ENCODE measurements around the gene BTRC. TPM values are rescaled to one million over a fixed set of nuclear protein-coding genes. Genes with fewer than 3 reads are reported as not detected.
A peak's percentile ranks its signal among the peaks of the same experiment; 100 is the strongest.

Gene BTRC
- polyA plus RNA-seq, 3 donors = 2.8 to 4.3 (median 3.1) TPM

DNA sequence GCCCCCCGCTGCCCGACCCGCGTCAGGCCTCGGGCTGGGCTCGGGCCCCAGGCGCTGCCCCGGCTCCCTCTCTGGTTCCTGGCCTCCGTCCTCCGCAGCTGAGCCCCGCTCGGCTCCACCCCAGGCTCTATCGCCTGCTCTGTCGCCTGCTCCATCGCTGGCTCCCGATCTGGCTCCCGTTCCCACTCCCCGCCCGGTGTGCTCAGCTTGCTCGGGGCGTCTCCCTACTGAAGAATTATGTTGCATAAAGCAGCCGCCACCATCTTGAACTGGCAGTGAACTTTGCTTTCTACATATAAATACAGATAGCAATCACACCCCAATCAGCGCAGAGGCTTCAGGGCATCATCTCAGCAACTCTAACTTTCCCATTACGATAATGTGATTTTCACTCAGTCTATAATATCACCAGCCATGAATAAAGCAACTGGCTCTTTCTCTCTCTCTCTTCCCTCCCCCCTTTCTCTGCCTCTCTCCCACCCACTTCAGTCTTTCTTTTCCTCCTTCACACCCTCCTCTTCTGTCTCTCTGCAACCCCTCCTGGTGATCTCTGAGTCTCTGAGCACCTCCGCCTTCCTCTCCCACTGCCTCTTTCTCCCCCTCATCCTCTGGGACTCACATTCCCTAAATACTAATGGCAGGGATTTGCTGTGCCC lies 43.3 kb upstream of the BTRC start:
- Mint-ChIP-seq H3K9me3 (peaks cover 0 to 6% (median 2%) of the 10 kb centered on the region in 7 donors), H3K36me3 (no peaks in the 10 kb centered on the region), H3K27ac (peak overlapping the region in 1 of 7 donors; percentile 61), H3K4me1 (no peaks in the 10 kb centered on the region), H3K27me3 (ENCODE audit: low read depth in 3 of 3) (peaks cover 65 to 73% (median 68%) of the 10 kb centered on the region in 3 donors), H3K4me3 (peak overlapping the region in 1 of 2 donors; percentile 71)
- no peak overlapping the region for H3K4me3 ChIP-seq (replicated peaks in 1 of 3; ENCODE audit: low read depth in 2 of 3, low read length in 3 of 3)
- peak overlapping the region; percentile 46 for H2AFZ ChIP-seq (ENCODE audit: insufficient read depth, low read depth, low read length, poor library complexity, severe bottlenecking)
- intact Hi-C loops (cut with micrococcal nuclease) = no loop called here
- no peaks in the 10 kb centered on the region for H3K36me3 ChIP-seq (replicated peaks in 1 of 2; ENCODE audit: control insufficient read depth in 1 of 2, insufficient read depth in 2 of 2, low read length in 2 of 2)
- 16% methylated on average over 25 of the region's 25 CpGs for WGBS (ENCODE audit: insufficient coverage)
- no peaks in the 10 kb centered on the region for H4K20me1 ChIP-seq (ENCODE audit: insufficient read depth, low read length)
- DNase-seq = no peak
- H3K9ac ChIP-seq (ENCODE audit: insufficient read depth, low read length, poor library complexity, severe bottlenecking) = no peak overlapping the region
- TF ChIP-seq, protein P1, sequence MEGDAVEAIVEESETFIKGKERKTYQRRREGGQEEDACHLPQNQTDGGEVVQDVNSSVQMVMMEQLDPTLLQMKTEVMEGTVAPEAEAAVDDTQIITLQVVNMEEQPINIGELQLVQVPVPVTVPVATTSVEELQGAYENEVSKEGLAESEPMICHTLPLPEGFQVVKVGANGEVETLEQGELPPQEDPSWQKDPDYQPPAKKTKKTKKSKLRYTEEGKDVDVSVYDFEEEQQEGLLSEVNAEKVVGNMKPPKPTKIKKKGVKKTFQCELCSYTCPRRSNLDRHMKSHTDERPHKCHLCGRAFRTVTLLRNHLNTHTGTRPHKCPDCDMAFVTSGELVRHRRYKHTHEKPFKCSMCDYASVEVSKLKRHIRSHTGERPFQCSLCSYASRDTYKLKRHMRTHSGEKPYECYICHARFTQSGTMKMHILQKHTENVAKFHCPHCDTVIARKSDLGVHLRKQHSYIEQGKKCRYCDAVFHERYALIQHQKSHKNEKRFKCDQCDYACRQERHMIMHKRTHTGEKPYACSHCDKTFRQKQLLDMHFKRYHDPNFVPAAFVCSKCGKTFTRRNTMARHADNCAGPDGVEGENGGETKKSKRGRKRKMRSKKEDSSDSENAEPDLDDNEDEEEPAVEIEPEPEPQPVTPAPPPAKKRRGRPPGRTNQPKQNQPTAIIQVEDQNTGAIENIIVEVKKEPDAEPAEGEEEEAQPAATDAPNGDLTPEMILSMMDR (IDR thresholded peaks at IDR 0.05) = no peak
- H3K4me2 ChIP-seq (replicated peaks; ENCODE audit: extremely low read depth, low read length, poor library complexity, severe bottlenecking) = no peak overlapping the region
- H3K27me3 ChIP-seq (ENCODE audit: control insufficient read depth in 2 of 2, insufficient read depth in 2 of 2, low read length in 2 of 2) = peaks cover 24 to 54% of the 10 kb centered on the region in 2 donors
- no peaks in the 10 kb centered on the region for H3K4me1 ChIP-seq (ENCODE audit: control insufficient read depth in 1 of 2, insufficient read depth in 2 of 2, low read length in 2 of 2)
- H3K79me2 ChIP-seq (ENCODE audit: insufficient read depth, low read length) = no peaks in the 10 kb centered on the region
- H3K27ac ChIP-seq (ENCODE audit: low read depth in 1 of 2, low read length in 2 of 2) = no peak overlapping the region
- peaks cover 0 to 8% of the 10 kb centered on the region in 2 donors for H3K9me3 ChIP-seq (replicated peaks in 1 of 2; ENCODE audit: control insufficient read depth in 1 of 2, insufficient read depth in 1 of 2, low read length in 2 of 2)

DNA sequence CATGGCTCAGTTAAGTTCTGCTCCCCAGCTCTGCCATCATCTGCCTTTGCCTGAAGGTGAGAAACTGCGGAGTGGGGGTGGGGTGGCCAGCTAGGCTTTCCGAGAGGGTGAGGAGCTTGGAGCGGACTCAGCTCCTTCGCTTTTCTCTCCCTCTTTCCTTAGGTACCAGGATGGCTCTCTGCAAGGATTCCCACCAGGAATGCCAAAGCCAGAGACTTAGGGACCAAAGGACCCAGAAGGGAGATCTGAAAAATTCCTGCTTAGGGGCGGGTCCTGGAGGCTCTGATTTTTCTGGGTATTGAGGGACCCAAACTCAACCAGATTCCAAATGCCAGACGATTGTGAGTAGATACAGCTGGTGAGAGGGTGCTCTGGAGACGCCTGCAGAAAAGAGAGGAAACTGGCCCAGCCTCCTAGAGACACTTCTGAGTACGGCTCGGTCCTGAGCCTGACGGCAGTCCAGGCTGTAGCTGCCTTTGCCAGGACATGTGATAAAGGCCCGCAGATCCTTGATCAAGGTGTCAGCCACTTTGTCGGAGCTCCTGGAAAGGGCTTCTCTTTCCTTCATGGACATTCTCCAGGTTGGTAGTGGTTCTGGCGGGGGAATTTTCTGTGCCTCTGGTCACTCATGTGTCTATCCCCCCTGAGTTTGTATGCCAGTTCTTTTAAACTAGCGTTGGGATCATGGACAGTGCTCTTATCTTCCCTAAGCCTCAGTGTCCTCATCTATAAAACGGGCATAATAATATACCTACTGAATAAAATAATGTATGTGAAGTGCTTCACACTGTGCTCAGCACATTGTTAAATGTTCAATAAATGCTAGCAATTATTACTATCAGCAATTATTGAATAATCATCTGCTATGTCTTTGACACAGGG lies 42.5 kb upstream of the BTRC start:
- H3K36me3 Mint-ChIP-seq = no peaks in the 10 kb centered on the region
- DNase-seq = no peak
- H3K9me3 Mint-ChIP-seq = peaks cover 0 to 6% (median 2%) of the 10 kb centered on the region in 7 donors
- intact Hi-C loops (cut with micrococcal nuclease) = no loop called here
- Histone ChIP-seq H3K9me3 (replicated peaks in 1 of 2; ENCODE audit: control insufficient read depth in 1 of 2, insufficient read depth in 1 of 2, low read length in 2 of 2) (peaks cover 0 to 8% of the 10 kb centered on the region in 2 donors), H3K27ac (ENCODE audit: low read depth in 1 of 2, low read length in 2 of 2) (no peak overlapping the region), H3K36me3 (replicated peaks in 1 of 2; ENCODE audit: control insufficient read depth in 1 of 2, insufficient read depth in 2 of 2, low read length in 2 of 2) (no peaks in the 10 kb centered on the region), H3K79me2 (ENCODE audit: insufficient read depth, low read length) (no peaks in the 10 kb centered on the region), H3K4me3 (replicated peaks in 1 of 3; ENCODE audit: low read depth in 2 of 3, low read length in 3 of 3) (no peak overlapping the region), H3K27me3 (ENCODE audit: control insufficient read depth in 2 of 2, insufficient read depth in 2 of 2, low read length in 2 of 2) (peaks cover 24 to 54% of the 10 kb centered on the region in 2 donors), H2AFZ (ENCODE audit: insufficient read depth, low read depth, low read length, poor library complexity, severe bottlenecking) (no peak overlapping the region), H4K20me1 (ENCODE audit: insufficient read depth, low read length) (no peaks in the 10 kb centered on the region), H3K4me1 (ENCODE audit: control insufficient read depth in 1 of 2, insufficient read depth in 2 of 2, low read length in 2 of 2) (no peaks in the 10 kb centered on the region), H3K9ac (ENCODE audit: insufficient read depth, low read length, poor library complexity, severe bottlenecking) (no peak overlapping the region), H3K4me2 (replicated peaks; ENCODE audit: extremely low read depth, low read length, poor library complexity, severe bottlenecking) (no peak overlapping the region)
- no peaks in the 10 kb centered on the region for H3K4me1 Mint-ChIP-seq
- TF ChIP-seq, protein P1 (IDR thresholded peaks at IDR 0.05) = no peak
- H3K4me3 Mint-ChIP-seq = peak overlapping the region in 1 of 2 donors; percentile 26
- 27% methylated on average over 6 of the region's 15 CpGs for WGBS (ENCODE audit: insufficient coverage)
- peak overlapping the region in 1 of 7 donors; percentile 61 for H3K27ac Mint-ChIP-seq
- H3K27me3 Mint-ChIP-seq (ENCODE audit: low read depth in 3 of 3) = peaks cover 60 to 76% (median 66%) of the 10 kb centered on the region in 3 donors
